ENCODE data around the gene LASP1NB.
"Not testable (repeated sequence)": the region's sequence is repeated elsewhere in the genome, so short reads cannot be mapped to it uniquely, and the experiment has no call there.

LASP1NB gene

DNA sequence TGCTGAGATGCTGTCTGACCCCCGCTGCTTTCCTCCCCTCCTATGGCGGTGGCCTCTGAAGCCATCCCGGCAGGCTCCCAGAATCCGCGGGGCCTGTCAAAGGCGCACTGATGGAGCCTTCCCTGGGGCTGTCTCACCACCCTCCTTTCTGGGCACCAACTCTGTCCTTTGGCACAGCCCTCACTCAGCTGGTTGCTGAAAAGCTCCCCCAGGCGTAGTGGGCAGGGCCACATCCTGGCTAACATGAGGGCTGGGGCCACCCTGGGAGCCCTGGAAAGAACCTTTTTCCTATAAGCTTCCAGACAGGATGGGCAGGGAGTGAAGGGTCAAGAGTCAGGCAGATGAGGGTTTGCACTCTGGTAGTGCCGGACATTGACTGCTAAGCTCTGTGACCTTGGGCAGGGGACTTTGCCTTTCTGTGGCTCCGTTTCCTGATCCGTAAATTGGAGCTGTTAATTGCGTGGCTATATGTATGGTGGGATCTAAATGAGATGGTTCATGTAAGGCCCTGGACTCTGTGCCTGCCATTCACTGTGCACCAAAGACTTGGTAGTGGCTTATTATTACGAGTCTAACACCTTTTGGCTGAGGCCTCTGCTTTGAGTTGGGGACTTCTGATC is 27.6 kb upstream of the LASP1NB start:
- no peak for DNase-seq

DNA sequence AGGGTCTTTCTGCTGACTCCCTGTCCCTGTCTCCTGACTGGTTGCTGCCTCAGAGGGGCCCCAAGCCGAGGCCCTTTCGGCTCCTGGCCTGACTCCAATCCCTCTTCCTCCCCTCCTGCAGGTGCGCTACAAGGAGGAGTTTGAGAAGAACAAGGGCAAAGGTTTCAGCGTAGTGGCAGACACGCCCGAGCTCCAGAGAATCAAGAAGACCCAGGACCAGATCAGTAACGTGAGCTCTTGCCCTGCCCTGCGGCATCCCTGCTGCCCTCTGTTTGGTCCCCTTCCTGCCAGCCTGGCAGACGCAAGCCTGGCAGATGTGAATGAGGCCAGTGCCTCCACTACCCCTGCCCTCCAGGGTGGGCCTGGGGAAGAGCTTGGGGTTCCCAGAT is 27.1 kb upstream of the LASP1NB start:
- DNase-seq: no peak

DNA sequence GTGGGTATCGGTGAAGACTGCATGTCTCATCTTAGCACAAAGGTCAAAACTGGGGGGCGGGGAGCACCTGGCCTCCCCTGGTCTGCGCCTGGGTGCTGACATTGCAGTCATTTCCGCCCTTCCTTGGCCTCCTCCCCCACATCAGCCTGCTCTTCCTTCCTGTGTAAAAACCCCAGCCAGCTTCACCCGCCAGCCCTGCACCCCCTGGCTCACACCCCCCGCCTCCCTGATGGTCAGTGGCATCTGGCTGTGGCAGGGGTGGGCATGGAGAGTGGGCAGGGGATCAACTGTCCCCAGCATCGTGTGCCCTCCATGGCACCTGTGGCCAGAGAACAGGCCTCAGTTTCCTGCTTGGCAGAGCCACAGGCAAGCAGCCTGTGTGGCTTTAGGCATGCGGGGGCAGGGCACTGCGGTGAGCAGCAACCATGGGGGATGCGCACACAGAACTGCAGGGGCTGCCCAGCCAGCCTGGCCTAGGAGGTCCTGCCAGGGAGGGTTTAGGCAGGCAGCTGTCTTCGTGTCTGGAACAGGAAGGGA is 26.5 kb upstream of the LASP1NB start:
- no peak for DNase-seq

DNA sequence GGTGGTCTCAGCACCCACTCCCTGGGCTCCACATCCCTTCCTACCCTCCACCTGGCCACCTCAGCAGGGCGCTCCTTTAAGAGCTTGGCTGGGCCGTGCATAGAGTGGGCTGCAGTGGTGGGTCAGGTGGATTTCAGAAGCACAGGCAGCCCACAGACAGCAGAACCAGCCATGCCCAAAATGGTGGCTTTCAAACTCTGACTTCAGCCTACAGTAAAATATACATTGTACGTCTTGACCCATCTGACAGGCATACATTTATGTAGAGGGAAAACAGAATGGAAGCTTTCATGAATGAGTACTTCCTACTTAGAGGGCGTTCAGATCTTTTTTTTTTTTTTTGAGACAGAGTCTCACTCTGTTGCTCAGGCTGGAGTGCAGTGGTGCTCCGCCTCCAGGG is 26.0 kb upstream of the LASP1NB start:
- no peak for DNase-seq

DNA sequence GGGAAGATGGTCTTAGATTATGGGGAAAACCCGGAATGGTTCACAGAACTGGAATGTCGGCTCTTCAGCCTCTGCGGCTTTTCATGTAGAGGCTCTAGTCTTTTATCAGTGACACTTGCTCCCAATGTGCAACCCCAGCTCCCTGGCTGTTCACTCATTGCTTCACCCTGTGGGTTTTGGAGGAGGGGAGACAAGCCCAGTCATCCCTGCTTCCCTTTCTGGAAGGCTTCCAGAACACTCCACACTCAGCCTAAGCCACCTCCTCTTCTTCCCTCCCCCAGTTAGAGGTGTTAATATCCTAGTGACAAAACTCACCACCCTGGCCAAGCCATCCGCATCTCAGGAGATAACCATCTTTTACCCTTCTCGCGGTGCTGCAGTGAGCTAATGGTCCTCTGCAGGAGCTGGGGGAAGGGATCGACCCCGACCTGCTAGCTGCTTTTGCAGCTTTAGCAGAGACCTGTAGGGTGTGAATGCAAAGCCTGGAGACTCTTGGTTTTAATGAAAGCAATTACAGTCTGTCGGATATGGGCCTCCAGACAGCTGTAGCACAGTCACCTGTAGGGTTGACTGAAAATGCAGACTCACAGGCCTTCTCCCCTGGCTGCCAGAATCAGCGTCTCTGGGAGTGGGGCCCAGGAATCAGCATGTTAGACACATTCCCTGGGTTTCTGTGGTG is 24.3 kb upstream of the LASP1NB start:
- no peak for DNase-seq

DNA sequence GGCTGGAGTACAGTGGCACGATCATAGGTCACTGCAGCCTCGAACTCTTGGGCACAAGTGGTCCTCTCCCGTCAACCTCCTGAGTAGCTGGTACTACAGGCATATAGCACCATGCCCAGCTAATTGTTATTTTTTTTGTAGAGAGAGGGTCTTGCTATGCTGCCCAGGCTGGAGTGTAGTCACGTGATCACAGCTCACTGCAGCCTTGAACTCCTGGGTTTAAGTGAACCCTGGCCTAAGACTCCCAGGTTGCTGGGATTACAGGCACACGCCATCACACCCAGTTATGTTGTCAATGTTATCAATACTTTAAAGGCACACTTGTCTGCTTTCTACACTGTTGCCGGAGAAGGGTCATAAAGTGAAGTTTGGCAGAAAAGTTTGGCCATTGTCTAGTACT is 22.0 kb upstream of the LASP1NB start:
- no peak for DNase-seq

DNA sequence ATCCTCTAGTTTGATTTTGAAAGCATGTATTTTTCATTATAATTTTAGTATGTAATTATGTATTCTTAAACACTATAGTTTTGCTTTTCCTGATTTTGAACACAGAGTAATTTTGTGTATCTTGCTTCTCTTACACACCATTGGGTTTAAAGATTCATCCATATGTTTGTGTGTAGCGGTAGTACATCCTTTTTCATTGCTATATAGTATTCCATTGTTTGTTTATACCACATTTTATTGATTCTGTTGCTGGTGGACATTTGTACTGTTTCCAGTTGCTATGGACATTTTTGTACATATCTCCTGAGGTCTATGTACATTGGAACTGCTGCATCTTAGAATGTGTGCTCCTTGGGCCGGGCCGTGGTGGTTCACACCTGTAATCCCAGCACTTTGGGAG is 20.5 kb upstream of the LASP1NB start:
- DNase-seq: no peak

DNA sequence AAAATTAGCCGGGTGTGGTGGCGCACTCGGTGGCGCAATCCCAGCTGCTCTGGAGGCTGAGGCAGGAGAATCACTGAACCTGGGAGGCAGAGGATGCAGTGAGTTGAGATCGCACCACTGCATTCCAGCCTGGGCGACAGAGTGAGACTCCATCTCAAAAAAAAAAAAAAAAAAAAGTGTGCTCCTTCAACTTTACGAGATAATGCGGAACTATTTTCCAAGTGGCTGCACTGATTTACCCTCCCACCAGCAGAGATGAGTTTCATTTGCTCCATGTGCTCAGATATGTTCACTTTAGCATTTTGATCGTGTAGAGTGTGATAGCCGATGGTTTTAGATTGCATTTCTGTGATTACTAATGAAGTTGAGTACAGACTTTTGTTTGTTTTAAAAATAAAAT is 20.0 kb upstream of the LASP1NB start:
- no peak for DNase-seq

DNA sequence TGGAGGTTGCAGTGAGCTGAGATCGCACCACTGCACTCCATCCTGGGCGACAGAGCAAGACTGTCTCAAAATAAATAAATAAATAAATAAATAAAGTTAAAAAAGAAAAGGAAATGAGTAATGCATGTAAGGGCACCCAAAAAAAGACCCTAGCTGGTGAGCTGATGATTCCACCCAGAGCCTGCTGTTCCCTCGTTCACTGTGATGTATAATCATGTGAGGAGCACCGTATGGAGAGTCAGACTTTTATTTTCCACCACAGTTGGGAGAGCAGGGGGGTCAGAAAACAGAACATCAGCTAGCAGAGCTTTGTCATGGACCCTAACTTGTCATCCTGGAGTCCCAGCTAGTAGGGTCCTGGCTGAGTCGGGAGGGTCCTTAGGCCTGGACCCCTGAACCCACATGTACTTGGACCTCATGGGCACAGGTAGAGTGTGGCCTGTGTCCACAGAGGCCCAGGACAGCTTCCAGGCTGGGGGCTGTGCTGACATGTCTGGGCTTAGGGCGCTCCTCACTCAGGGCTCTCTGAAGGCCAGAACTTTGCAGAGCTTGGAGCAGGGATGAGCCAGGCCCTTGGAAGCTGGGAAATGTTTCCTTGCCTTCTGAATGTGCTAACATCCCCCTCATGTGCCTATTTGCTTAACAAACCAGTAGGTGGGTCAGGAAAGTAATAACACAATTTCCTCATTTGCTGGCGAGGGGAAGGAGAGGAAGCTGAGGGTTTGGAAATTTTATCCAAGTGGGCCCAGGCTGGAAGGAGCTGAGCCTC is 18.8 kb upstream of the LASP1NB start:
- DNase-seq: no peak

DNA sequence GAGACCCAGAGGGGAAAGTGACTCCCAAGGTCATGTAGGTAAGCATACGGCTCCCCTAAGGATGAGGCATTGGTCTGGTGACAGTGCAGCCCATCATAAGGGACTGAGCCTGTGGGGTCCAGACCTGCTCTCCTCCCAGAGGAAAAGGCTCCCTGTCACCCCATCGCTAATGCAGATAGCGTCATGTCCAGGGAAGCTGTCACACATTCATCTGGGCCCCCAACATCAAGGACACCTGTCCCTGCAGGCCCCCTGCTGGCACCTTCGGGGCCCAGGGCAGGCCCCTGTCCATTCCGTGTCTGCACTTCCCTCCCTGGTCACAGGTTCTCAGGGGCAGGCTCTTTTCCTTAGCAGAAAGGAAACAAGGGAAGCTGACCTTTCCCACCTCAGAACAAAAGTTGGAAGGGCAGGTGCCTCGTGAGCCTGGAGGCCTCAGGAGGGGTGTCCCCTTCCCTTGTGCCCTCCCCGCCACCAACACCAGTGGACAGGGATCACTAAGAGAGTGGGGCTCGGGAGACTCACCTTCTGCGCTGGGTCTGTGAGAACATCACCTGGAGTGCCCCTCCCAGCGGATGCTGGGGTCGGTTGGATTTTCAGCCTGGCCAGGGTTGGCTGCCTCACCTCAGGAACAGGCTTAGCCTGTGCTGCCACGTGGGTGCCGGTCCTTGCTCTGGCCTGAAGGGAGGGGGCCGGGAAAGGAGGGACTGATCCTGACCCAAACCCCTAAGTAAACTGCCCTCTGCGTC is 17.3 kb upstream of the LASP1NB start:
- no peak for DNase-seq

DNA sequence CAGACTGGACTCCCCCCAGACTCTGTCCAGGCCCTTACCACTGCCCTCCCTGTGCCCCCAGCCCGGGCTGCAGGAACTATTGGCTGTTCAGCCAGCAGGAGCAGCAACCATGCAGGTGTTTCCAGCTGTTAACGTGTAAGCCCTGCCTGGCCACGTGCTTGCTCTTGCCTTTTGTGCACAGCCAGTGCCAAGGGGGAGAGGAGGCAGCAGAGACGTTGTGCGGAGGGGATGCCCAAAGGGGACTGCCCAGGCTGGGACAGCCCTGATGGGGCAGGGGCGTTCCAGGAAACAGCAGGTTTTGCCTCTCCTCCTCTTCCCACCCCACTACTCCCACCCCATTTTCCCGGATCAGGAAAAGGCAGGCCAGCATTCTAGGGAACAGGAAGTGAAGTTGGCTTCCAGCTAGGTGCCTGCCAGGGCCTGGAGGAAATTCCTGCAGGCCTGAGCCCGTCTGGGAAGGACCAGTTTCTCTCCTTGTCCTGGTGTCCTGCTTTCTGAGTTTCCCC is 16.7 kb upstream of the LASP1NB start:
- DNase-seq: no peak

DNA sequence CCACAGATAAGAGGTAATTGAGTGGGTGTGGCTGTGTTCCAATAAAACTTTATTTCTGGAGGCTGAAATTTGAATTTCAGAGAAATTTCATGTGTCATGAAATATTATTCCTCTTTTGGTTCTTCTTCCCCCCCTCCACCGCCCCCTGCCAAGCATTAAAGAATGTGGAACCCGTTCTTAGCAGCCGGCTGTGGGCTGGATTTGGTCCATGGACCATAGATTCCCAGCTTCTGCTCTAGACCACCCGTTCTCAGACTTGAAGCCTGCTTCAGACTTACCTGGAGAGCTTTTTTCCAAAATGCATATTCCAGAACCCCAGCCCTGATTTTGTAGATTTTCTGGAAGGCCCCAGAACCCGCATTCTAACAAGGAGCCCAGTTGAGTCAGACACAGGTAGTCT is 15.1 kb upstream of the LASP1NB start:
- no peak for DNase-seq

DNA sequence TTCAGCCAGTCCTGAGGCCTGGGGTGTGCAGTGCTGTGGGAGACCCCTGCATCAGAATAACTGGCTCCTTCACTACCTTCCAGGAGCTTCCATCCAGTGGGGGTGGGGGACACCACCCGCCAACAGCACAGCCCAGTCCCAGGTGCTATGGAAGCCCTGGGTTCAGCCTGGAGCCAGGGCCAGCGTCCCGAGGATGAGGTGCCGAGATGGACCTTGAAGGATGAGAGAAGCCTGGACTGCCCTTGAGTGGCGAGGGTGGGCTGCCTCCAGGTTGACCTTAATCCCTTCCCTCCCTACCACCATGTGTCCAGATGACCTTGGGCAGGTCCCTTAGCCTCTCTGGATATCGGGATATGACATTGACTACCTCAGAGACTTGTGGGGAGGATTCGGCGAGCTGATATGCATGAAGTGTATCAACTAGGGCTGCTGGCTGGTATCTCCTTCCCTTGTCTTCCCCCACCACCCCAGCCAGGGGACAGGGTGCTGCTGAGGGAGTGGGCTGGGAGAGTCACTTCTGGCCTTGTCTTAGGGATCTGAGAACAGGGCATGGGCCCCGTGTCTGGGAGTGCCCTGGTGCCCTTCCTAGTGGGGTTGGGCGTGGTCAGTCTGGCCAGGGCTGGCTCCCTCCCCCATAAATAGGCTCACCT is 14.2 kb upstream of the LASP1NB start:
- no peak for DNase-seq

DNA sequence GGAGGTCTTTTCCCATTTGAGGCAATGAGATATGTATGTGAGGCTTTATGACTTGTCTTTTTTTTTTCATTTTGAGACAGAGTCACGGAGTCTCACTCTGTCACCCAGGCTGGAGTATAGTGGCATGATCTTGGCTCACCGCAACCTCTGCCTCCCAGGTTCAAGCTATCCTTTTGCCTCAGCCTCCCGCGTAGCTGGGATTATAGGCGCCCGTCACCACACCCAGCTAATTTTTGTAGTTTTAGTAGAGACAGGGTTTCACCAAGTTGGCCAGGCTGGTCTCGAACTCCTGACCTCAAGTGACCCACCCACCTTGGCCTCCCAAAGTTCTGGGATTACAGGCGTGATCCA is 13.7 kb upstream of the LASP1NB start:
- not testable (repeated sequence) for DNase-seq

DNA sequence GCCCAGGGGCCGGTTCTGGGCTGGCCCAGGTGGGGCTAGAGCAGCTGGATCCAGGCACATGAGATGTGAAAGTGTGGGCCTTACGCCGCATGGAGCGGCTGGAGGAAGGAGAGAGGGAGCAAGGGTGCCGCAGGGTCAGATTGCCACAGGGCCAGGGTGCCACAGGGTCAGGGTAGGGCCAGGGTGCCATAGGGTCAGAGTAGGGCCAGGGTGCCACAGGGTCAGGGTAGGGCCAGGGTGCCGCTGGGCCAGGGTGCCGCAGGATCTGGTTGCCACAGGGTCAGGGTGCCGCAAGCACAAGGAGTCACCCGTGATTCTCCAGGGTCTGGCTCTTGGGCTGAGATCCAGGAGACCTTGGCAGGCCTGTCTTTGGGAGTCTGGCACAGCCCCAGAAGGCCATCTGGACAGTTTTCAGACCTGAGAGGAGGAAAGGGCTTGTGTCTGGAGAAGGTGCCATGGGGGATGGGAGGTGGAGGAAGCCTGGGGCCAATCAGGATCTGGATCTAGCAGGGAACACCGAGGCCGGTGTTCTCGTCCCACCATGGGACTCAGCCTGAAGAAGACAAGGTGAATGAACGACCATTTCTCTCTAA is 13.1 kb upstream of the LASP1NB start:
- DNase-seq: no peak

DNA sequence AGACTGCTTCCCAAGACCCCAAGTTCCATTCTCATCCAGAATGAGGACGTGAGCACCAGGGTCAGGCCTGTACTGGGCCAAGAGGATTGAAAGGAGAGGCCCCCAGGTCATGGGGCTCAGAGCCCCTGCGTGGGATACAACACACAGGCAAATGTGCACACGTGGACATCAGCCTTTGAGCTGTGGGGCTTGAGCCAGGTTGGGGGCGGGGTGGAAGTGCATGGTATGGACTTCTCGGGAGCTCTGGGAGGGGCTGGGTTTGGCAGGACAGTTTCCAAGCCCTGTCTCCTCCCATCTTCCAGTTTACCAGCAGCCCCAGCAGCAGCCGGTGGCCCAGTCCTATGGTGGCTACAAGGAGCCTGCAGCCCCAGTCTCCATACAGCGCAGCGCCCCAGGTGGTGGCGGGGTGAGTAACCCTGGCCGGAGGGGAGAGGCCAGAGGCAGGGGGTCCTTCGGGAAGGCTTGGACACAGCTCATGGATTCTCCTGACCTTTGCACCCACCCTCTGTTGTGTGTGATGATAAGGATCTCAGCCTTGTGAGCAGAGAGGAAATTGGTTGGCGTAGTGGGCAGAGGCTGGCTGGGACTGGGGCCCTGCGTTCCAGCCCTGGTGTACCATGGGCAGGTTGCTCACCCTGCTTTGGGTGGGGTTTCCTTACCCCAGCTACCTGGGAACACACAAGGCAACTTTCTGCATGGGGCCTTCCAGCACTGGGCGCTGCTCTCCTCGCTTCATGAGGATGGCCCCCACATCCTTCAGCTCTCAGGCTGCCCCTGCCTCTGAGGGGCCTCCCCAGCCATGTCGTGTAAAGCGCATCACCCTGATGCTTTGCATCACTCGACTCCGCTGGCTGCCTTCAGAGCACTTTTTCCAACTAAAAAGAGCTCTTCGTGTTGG is 10.4 kb upstream of the LASP1NB start:
- no peak for DNase-seq

DNA sequence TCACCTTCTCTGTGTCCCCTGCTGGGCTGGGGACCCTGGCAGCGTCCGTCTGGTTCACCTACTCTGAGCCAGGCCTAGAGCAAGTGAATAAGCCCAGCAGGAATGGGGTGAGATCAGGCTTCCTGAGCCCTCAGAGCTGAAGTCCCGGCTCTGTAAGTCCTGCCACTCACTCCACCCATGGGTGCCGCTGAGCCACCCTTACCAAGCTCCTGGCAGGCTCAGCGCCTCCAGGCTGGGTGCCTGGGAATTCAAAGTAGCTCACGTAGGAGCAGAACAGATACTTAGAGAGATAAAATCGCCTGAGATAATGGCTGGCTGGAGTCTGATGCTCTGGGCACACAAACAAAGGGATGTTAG is 9.8 kb upstream of the LASP1NB start:
- no peak for DNase-seq

DNA sequence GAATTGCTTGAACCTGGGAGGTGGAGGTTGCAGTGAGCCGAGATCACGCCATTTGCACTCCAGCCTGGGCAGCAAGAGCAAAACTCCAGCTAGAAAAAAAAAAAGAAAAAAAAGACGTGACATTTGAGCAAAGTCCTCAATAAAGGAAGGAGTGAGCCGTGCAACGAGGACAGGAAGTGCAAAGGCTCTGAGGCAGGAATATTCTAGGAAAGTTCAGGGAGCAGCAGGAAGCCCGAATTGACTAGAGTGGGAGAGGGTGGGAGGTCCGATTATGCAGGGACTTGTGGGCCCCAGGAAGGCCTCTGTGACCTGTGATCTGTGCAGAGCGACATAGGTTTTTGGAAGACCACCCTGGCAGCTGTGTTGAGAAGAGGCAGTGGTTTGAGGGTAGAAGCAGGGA is 8.6 kb upstream of the LASP1NB start:
- no peak for DNase-seq

DNA sequence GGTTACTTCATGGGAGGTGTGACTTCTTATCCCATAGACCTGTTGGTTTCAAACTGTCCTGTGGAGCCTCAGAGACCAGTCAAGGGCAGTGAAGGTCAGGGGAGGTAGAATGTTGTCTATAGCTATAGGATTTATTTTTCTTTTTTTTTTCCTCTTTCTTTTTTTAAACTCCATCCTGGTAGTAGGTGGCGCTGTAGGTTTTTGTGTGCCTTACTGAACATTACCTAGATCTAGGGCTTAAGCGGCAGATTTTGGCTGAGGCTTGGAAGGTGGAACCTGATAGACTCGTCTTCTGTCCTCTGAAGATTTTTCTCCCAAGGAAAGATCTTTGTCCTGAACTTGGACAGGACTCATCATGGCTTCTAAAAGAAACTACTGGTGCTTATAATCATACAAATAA is 8.2 kb upstream of the LASP1NB start:
- DNase-seq: no peak

DNA sequence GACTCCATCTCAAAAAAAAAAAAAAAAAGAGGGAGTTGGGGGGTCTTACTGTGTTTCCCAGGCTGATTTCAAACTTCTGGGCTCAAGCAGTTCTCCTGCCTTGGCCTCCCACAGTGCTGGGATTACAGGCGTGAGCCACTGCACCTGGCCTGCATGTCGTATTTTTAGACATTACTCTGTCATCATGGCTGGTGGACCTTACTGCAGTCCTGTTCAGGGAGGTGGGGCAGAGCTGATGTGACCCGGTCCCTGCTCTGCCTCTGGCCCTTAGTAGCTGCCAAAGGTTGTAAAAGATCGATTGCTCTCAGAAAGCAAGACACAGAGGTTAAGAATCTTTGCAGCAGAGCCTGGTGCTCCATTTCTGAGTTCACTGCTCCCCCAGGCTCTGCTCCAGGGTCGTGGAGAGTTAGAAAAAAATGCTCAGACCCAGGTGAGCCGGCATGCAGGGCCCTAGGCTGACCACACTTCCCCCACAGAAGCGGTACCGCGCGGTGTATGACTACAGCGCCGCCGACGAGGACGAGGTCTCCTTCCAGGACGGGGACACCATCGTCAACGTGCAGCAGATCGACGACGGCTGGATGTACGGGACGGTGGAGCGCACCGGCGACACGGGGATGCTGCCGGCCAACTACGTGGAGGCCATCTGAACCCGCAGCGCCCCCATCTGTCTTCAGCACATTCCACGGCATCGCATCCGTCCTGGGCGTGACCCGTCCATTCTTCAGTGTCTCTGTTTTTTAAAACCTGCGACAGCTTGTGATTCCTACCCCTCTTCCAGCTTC is 7.1 kb upstream of the LASP1NB start:
- DNase-seq: no peak

DNA sequence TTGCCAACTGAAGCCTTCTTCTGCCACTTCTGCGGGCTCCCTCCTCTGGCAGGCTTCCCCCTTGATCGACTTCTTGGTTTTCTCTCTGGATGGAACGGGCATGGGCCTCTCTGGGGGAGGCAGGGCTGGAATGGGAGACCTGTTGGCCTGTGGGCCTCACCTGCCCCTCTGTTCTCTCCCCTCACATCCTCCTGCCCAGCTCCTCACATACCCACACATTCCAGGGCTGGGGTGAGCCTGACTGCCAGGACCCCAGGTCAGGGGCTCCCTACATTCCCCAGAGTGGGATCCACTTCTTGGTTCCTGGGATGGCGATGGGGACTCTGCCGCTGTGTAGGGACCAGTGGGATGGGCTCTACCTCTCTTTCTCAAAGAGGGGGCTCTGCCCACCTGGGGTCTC is 6.5 kb upstream of the LASP1NB start:
- no peak for DNase-seq

Data from SHP77 treated with DMSO at 0.1 percent for 48 hours (cell line).